NCI-H345 treated with DMSO at 0.1 percent for 48 hours (cell line): ENCODE measurements around the gene S100G.

ENCODE experiments used
- DNase-seq: peaks from one replicate; lab custom pipeline; 2025; ENCODE audit not compliant: unreplicated experiment; lab: John Stamatoyannopoulos, UW

S100G gene

DNA sequence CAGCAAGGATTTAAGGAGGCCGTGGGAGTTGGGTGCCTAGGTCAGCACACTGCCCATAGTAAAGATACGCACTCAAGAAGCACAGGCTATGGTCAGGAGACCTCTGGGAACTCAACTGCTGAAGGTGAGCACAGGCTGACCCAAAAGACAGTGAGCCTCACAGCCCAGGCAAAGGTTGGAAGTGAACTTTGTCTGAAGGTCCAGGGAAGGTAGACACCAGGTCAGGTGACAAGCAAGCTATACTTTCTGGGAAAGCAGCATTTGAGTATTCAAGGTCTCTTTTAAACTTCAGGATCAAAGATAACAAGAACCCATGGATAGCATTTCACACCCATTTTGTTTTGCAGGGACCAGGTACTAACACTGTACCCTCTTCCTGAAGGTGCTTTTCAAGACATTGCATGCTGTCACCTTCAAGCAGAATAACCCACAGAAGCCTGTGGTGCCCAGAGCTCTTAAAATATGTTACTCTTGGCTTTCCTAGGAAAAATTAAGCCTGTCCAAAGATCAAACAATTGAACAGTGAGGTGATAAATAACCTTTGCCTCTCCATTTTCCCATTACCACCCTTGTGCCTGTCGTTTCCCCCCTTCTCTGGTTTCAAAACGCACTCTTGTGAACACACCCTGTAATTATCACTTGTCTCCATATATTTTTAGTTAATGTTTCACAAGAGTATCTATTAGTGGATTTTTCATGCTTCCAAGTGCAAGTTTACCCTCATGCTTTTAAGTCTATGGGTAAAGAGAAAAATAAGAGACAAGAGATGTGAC lies 3.4 kb upstream of the S100G start:
- DNase-seq, result no peak

DNA sequence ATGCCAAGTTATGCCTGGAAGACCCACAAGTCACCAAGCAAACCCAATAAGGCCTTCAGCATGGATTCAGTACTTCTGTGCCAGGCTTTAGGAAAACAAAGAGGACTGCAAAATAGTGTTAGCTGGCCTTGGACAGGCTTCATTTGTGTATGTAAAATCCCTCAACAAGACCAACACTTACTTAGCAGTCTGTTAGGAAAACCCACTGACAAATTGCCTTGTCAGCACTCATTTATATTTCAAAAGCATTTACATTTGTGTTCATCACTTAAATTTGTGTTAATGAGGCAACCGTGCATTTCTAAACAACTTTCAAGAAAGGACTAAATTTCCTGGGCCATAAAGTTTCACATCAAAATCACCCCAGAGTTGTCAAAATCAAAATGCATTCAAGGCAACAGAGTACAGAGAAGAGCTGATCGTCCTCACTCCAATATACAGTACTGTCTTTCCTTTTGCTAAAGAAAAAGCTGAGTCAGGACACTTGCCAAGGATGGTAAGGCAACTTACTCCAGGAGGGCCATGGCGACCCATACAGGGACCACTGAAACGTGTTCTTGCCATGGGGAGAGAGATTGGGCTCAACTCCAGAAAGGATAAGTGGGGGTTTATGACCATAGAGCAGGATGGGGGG lies 1.6 kb downstream of the S100G start:
- no peak for DNase-seq

DNA sequence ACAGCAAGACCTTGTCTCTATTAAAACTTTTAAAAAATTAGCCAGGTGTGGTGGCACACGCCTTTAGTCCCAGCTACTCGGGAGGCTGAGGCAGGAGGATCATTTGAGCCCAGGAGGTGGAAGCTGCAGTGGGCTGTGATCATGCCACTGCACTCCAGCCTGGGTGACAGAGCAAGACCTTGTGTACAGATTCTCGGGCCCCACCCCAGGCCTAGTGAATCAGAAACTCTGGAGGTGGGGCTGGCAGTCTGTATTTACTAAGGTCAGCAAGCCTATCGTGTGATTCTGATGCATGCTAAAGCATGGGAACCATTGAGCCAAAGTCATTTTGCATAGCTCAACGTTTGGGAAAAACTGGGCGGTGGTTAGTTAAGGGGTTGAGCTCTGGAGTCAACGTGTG lies 3.5 kb downstream of the S100G start:
- DNase-seq, result no peak

DNA sequence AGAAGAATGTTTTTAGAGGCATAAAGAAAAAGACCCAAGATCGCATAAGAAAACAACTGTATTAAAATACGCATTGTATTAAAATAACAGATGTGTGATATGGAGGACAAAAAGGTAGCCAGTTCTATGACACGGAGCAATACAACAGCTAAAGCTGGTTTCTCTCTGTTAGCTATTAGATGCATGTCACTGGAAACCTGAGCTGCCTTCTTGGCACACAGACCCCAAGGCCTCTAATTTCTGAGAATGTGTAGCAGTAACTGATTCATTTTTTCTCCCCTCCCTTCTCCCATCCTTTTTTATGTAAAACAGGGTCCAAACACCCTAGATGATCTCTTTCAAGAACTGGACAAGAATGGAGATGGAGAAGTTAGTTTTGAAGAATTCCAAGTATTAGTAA lies 4.1 kb downstream of the S100G start:
- no peak for DNase-seq

DNA sequence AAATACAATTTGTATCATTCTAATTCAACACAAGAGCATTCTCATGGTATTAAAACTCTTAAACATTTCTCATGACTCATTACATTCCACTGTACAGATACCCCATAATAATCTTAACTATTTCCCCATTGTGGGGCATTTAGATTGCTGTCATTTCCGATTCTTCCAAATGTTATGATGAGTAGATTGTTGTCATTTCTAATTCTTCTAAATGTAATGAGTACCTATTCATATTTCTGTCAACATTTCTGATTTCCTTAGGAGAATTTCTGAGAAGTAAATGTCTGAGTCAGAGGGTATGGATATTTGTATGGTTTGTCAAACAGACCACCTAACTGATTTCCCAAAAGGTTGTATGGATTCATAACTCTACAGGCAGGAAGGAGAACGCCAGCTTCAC lies 8.3 kb downstream of the S100G start:
- DNase-seq, result no peak

DNA sequence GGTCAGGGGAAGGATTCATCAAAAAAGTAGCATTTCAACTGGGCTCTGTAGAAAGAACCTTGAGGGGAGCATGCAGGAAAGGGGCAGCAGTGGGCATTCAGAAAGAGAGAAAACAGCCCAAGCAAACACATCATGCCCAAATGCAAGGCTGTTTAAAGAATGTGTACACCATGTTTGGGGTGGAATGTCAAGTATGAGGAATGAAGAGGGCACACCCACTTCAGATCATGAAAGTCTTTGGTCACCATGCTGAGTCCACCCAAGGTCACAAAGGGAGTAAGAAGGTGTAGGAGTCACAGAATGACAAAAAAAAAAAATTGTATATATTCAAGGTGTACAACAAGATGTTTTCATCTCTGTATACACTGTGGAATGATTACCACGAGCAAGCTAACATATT lies 9.4 kb downstream of the S100G start:
- DNase-seq, result no peak

DNA sequence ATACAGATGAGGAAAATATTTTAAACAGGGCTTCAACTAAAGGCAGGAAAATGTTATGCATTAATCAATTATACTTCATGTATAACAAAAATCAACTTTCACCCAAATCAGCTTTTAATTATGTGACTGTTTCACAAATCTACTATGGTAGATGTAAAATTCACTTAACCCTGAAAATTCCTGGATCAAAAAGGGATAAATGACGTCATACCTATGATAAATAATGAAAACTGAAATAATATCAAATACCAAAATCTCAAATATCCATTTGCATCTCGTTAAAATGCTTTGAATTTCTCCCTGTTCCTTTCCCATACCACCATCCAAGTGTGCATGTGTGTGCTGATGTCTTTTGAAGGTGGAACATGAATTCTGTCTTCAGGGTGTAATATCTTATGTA lies 11.5 kb downstream of the S100G start:
- DNase-seq, result no peak

DNA sequence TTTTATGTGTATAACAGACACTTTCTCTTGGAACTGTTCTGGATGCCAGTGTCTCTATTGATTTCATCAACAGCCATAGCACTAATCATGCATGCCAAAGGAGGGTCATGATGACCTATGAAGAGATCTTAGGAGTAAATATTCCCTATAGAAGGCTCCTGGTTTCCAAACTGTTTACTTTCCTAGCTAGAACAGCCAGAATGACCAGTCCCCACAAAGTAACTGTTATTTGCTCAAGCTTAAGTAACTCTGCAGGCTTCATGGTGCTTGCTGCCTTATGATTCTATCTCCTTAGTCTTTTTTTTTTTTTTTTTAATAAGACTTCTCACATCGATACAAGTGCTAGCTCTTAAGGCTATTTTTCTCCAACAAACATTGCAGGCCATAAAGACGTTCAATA lies 12.4 kb downstream of the S100G start:
- no peak for DNase-seq

DNA sequence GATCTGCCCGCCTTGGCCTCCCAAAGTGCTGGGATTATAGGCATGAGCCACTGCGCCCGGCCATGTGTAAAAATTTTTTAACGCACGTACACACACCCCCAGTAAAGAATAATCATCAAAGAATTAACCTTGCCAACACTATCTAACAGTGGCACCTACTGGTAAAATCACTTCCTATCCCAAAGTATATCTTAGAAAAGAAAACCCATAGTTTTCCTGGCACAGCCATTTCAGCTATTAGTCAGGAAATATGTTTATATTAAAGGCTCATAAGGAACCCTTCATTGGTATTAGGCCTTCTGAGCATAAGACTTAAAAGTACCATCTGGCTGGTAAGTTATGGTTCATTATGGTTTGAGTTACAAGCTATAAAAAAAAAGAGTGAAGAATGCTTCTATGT lies 14.1 kb downstream of the S100G start:
- DNase-seq, result no peak

DNA sequence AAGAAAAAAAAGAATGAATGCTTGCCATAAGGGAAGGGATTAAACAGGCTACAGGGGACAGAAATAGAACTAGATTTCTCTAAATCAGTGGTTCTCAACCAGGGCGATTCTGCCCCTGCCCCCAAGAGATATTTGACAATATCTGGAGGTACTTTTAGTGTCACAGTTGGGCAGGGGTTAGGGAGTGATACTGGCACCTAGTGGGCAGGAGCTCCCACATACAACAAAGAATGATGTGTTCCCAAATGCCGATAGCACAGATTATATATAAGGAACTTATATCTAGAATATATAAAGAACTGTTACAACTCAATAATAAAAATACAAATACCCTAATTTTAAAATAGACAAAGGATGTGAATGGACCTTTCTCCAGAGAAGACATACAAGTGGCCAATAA lies 14.7 kb downstream of the S100G start:
- DNase-seq, result no peak

DNA sequence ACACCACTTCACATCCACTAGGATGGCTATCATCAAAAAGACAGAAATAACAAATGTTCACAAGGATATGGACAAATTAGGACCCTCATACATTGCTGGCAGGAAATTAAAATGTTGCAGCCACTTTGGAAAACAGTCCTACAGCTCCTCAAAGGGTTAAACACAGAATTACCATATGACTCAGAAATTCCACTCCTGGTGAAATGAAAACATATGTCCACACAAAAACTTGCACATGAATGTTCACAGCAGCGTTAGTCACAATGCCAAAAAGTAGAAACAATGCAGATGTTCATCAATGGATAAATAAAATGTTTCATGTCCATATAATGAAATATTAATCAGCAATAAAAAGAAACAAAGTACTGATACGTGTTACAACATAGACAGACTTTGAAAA lies 15.1 kb downstream of the S100G start:
- no peak for DNase-seq

DNA sequence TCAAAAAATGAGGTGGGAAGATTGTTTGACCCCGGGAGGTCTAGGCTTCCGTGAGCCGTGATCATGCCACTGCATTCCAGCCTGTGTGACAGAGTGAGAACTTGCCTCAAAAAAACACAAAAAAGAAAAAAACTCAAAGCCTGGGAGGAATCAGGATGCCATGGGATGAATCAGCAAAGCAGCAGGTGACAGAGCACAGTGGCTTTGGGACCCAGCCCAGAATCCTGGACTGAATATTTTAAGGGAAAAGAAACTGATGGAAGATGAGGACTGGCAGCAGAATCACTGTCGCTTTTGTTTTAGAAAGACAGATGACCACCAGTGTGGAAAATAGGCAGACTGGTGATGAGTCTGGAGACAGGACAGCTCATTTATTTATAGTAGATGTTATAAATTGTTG lies 16.6 kb downstream of the S100G start:
- no peak for DNase-seq

DNA sequence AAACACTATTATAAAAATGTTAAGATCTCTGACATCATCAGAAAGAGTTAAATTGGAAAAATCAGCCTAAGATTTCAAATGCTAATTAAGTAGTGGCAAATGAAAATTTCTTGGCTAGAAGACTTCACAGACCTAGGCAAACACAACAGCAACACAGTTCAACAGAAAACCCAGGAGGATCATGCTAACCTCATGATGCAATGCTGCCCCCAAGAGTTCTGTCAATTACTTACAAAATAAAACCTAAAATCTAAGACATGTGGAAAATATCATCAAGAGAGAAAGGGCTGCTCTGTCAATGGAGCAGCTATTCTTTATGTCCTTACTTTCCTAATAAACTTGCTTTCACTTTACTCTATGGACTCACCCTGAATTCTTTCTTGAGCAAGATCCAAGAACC lies 21.0 kb downstream of the S100G start:
- no peak for DNase-seq

DNA sequence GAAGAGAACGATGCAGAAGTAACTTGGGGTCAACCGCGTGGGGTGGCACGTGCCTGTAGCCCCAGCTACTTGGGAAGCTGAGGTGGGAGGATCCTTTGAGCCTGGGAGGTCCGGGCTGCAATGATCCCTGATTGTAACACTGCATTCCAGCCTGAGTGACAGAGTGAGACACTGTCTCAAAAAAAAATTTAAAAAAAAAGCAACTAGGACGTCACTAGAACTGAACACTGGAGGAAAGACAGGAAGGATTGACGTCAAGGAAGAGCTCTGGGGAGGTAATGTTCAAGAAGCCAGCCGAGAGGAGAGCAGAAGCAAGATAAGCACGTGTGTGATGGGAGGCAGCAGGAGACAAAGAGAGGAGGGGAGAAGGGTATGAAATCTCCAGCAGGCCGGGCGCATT lies 28.7 kb downstream of the S100G start:
- DNase-seq, result no peak

DNA sequence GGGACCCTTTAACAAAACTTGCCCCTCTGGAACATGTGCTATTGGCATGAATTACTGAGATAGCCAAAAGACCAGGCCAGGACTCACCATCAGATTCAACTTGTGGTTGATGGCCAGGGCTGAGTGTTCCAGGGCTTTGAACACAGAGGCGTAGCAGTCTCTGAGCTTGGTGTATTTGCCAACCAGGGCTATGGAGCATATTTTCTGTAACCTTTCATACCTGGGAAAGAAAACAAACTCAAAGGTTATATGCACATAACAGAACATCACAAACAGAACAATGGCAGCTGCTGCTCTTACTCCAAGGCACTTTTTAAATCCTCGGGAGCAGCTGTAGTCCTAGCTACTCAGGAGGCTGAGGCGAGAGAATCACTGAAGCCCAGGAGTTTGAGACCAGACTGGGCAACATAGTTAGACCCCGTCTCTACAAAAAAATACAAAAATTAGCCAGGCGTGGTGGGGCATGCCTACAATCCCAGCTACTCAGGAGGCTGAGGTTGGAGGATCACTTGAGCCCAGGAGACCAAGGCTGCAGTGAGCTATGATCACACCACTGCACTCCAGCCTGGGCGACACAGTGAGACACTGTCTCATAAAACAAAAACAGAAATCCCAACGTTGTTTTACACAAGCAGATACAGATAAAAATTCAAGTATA lies 33.2 kb downstream of the S100G start:
- no peak for DNase-seq

DNA sequence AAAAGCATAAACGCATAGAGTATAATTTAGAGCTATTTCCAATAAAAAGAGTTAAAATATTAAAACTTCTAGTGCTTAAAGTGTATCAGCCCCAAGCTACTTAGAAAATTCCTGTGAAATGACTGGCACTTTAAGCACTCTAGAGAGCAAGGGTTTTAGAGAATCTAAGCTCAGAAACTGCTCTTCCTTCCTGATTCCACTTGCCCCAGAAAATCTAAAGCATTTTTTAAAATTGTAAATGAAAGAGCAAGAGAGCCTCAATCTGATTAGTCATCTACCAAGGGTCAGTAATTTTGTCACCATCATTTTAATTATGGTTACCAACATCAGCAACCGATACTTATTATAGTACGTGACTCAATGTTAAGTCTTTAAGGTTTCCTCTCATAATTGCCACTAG lies 37.6 kb downstream of the S100G start:
- DNase-seq, result no peak

DNA sequence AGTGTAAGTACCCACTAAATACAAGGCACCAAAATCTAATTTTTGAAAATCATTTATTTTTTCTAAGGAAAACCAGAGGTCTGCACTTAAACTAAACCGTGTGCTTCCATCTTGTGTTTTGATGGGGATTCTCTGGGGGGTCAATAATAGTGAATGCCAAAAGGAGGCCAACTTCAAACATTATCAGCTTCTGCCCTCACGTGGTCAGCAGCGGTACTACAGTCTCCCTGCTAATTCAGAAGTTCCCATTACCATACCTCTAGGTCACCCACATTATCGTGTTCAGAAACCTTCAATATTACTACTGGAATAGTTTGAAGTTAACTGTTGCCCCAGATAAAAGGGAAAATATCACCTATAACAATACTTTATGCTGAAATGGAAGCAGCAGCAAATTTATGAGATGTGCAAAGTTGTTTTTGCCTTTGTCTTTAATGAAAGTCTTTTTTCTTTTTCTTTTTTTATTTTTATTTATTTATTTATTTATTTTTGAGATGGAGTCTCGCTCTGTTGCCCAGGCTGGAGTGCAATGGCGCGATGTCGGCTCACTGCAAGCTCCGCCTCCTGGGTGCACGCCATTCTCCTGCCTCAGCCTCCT lies 45.2 kb downstream of the S100G start:
- DNase-seq, result no peak

DNA sequence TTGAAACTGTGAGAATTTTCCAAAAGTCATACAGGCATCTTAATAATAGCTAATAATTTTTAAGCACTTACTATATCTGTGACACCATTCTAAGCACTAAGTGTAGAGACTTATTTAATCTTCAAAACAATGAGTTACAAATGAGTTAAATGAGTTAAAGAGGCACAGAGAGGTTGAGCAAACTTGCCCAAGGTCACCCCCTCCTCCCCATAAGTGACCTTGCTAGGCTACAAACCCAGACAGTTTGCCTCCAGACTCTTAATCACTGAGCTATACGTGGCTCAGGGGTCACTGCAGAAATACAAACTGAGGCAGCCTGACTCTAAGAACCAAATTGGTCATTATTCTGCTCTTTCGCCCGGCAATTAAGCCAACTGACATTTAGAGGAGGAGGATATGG lies 47.0 kb downstream of the S100G start:
- DNase-seq, result no peak

DNA sequence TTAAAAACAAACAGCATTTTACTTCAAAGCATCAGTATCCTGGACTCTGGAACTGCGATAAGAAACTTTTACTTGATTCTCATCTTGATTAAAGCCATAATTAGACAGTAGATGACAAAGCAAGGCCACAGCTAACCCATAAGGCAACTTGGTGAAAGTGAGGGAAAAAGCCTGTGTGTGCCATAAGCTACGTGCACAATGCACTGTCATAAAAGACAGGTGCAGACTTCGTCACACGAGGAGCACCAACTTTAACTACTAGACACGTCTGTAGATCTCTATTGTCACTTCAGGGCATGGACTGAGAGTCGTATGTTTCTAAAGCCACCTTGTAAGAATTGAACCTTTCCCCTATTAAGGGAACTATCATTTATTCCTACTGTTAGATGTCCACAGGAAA lies 49.4 kb downstream of the S100G start:
- DNase-seq, result no peak

DNA sequence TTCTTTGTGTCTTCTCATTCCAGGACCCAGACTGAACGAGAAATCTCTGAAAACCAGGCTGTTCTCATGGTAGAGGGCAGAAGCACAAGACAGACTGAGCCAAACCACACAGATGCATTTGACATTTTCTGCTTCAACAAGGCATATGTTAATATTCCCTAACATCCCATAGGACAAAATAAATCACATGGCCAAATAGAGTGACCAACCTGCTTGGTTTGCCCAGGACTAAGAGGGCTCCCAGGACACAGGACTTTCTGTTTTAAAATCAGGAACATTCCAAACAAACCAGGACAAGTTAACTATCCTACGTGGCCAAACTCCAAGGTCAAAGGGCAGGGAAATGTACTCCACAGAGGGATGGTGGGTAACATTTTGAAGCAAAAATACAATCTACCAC lies 50.8 kb downstream of the S100G start:
- no peak for DNase-seq

DNA sequence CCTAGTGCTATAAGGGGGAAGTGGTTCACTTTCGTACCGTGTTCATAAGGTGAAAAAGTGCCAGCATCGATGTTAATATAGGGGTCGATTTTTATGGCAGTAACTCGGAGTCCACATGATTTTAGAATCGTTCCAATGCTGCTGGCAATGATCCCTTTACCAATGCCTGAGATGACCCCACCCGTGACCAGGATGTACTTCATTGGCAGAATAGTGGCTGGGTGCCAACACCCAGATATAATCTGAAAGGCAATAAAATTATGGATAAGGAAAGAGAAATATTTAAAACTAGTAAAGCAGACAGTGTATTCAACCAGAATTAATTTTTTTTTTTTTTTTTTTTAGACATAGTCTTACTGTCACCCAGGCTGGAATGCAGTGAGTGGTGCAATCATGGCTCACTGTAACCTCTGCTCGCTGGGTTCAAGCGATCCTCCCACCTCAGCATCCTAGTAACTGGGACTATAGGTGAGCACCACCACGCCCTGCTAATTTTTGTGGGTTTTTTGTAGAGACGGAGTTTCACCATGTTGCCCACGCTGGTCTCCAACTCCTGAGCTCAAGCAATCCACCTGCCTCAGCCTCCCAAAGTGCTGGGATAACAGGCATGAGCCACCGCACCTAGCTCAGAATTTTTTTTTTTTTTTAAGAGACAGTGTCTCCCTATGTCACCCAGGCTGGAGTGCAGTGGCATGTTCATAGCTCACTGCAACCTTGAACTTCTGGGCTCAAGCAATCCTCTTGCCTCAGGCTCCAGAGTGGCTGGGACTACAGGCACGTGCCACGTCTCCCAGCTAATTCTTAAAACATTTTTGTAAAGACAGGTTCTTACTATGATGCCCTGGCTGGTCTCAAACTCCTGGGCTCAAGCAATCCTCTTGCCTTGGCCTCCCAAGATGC lies 53.0 kb downstream of the S100G start:
- DNase-seq, result no peak
